ENCODE results near the gene COL5A1.

COL5A1 gene

GRCh38 chr9:134834957-134835419, 193.4 kb downstream of the COL5A1 start:
- Mint-ChIP-seq H3K36me3 (no peaks in the 10 kb centered on the region), H3K4me3 (no peak overlapping the region), H3K27me3 (no peaks in the 10 kb centered on the region), H3K27ac (no peak overlapping the region), H3K9me3 (ENCODE audit: low read depth) (no peaks in the 10 kb centered on the region), H3K4me1 (ENCODE audit: low read depth) (no peaks in the 10 kb centered on the region)

- H3K36me3 Mint-ChIP-seq: no peaks in the 10 kb centered on the region
- H3K27me3 Mint-ChIP-seq: no peaks in the 10 kb centered on the region
- H3K4me3 Mint-ChIP-seq: no peak overlapping the region
These were observed 193.8 kb downstream of the COL5A1 start for GRCh38 chr9:134835448-134835847.

GRCh38 chr9:134835987-134836386, 194.4 kb downstream of the COL5A1 start:
- Mint-ChIP-seq H3K27me3 (no peaks in the 10 kb centered on the region), H3K9me3 (ENCODE audit: low read depth) (no peaks in the 10 kb centered on the region), H3K36me3 (no peaks in the 10 kb centered on the region), H3K4me3 (no peak overlapping the region), H3K27ac (no peak overlapping the region), H3K4me1 (ENCODE audit: low read depth) (no peaks in the 10 kb centered on the region)

More at GRCh38 chr9:134835448-134835847, 193.8 kb downstream of the COL5A1 start:
- Mint-ChIP-seq H3K9me3 (ENCODE audit: low read depth) (no peaks in the 10 kb centered on the region), H3K4me1 (ENCODE audit: low read depth) (no peaks in the 10 kb centered on the region), H3K27ac (no peak overlapping the region)

- Mint-ChIP-seq H3K27me3 (no peaks in the 10 kb centered on the region), H3K27ac (no peak overlapping the region), H3K9me3 (ENCODE audit: low read depth) (no peaks in the 10 kb centered on the region), H3K4me1 (ENCODE audit: low read depth) (no peaks in the 10 kb centered on the region), H3K4me3 (no peak overlapping the region), H3K36me3 (no peaks in the 10 kb centered on the region)
These were observed 194.9 kb downstream of the COL5A1 start for GRCh38 chr9:134836406-134836970.

- H3K4me3 Mint-ChIP-seq: no peak overlapping the region
- H3K27me3 Mint-ChIP-seq: no peaks in the 10 kb centered on the region
These were observed 195.9 kb downstream of the COL5A1 start for GRCh38 chr9:134837529-134837928.

GRCh38 chr9:134838651-134839454, 197.2 kb downstream of the COL5A1 start:
- no peak overlapping the region for H3K27ac Mint-ChIP-seq
- H3K36me3 Mint-ChIP-seq: no peaks in the 10 kb centered on the region
- no peaks in the 10 kb centered on the region for H3K27me3 Mint-ChIP-seq
- H3K9me3 Mint-ChIP-seq (ENCODE audit: low read depth): no peaks in the 10 kb centered on the region
- H3K4me3 Mint-ChIP-seq: no peak overlapping the region
- no peaks in the 10 kb centered on the region for H3K4me1 Mint-ChIP-seq (ENCODE audit: low read depth)

More at GRCh38 chr9:134837529-134837928, 195.9 kb downstream of the COL5A1 start:
- Mint-ChIP-seq H3K27ac (no peak overlapping the region), H3K4me1 (ENCODE audit: low read depth) (no peaks in the 10 kb centered on the region), H3K36me3 (no peaks in the 10 kb centered on the region), H3K9me3 (ENCODE audit: low read depth) (no peaks in the 10 kb centered on the region)

- H3K27ac Mint-ChIP-seq: no peak overlapping the region
These were observed 198.0 kb downstream of the COL5A1 start for GRCh38 chr9:134839455-134840125.

GRCh38 chr9:134840511-134840910, 198.9 kb downstream of the COL5A1 start:
- Mint-ChIP-seq H3K36me3 (no peaks in the 10 kb centered on the region), H3K4me3 (no peak overlapping the region), H3K27me3 (no peaks in the 10 kb centered on the region), H3K4me1 (ENCODE audit: low read depth) (no peaks in the 10 kb centered on the region), H3K9me3 (ENCODE audit: low read depth) (no peaks in the 10 kb centered on the region), H3K27ac (no peak overlapping the region)

More at GRCh38 chr9:134839455-134840125, 198.0 kb downstream of the COL5A1 start:
- Mint-ChIP-seq H3K27me3 (no peaks in the 10 kb centered on the region), H3K4me1 (ENCODE audit: low read depth) (no peaks in the 10 kb centered on the region), H3K9me3 (ENCODE audit: low read depth) (no peaks in the 10 kb centered on the region), H3K4me3 (no peak overlapping the region), H3K36me3 (no peaks in the 10 kb centered on the region)

GRCh38 chr9:134841180-134841904, 199.7 kb downstream of the COL5A1 start:
- no peaks in the 10 kb centered on the region for H3K36me3 Mint-ChIP-seq
- H3K9me3 Mint-ChIP-seq (ENCODE audit: low read depth): no peaks in the 10 kb centered on the region
- no peak overlapping the region for H3K4me3 Mint-ChIP-seq
- no peaks in the 10 kb centered on the region for H3K4me1 Mint-ChIP-seq (ENCODE audit: low read depth)
- H3K27ac Mint-ChIP-seq: no peak overlapping the region
- no peaks in the 10 kb centered on the region for H3K27me3 Mint-ChIP-seq

- Mint-ChIP-seq H3K27me3 (no peaks in the 10 kb centered on the region), H3K27ac (no peak overlapping the region), H3K4me1 (ENCODE audit: low read depth) (no peaks in the 10 kb centered on the region)
These were observed 200.7 kb downstream of the COL5A1 start for GRCh38 chr9:134842321-134842720.

GRCh38 chr9:134843740-134844139, 202.1 kb downstream of the COL5A1 start:
- Mint-ChIP-seq H3K9me3 (ENCODE audit: low read depth) (no peaks in the 10 kb centered on the region), H3K27ac (no peak overlapping the region), H3K27me3 (no peaks in the 10 kb centered on the region), H3K4me3 (no peak overlapping the region), H3K4me1 (ENCODE audit: low read depth) (no peaks in the 10 kb centered on the region), H3K36me3 (no peaks in the 10 kb centered on the region)

More at GRCh38 chr9:134842321-134842720, 200.7 kb downstream of the COL5A1 start:
- H3K9me3 Mint-ChIP-seq (ENCODE audit: low read depth): no peaks in the 10 kb centered on the region
- no peaks in the 10 kb centered on the region for H3K36me3 Mint-ChIP-seq
- no peak overlapping the region for H3K4me3 Mint-ChIP-seq

- Mint-ChIP-seq H3K4me3 (no peak overlapping the region), H3K27me3 (no peaks in the 10 kb centered on the region), H3K36me3 (no peaks in the 10 kb centered on the region), H3K27ac (no peak overlapping the region), H3K4me1 (ENCODE audit: low read depth) (no peaks in the 10 kb centered on the region), H3K9me3 (ENCODE audit: low read depth) (no peaks in the 10 kb centered on the region)
These were observed 203.2 kb downstream of the COL5A1 start for GRCh38 chr9:134844821-134845220.

- H3K27ac Mint-ChIP-seq: no peak overlapping the region
- H3K4me3 Mint-ChIP-seq: no peak overlapping the region
- H3K4me1 Mint-ChIP-seq (ENCODE audit: low read depth): no peaks in the 10 kb centered on the region
- no peaks in the 10 kb centered on the region for H3K27me3 Mint-ChIP-seq
- no peaks in the 10 kb centered on the region for H3K36me3 Mint-ChIP-seq
- no peaks in the 10 kb centered on the region for H3K9me3 Mint-ChIP-seq (ENCODE audit: low read depth)
These were observed 204.6 kb downstream of the COL5A1 start for GRCh38 chr9:134846187-134846586.

- H3K4me3 Mint-ChIP-seq: no peak overlapping the region
- H3K27ac Mint-ChIP-seq: no peak overlapping the region
- no peaks in the 10 kb centered on the region for H3K4me1 Mint-ChIP-seq (ENCODE audit: low read depth)
- H3K27me3 Mint-ChIP-seq: no peaks in the 10 kb centered on the region
- no peaks in the 10 kb centered on the region for H3K9me3 Mint-ChIP-seq (ENCODE audit: low read depth)
- no peaks in the 10 kb centered on the region for H3K36me3 Mint-ChIP-seq
These were observed 205.1 kb downstream of the COL5A1 start for GRCh38 chr9:134846699-134847098.

GRCh38 chr9:134847138-134847537, 205.5 kb downstream of the COL5A1 start:
- Mint-ChIP-seq H3K9me3 (ENCODE audit: low read depth) (no peaks in the 10 kb centered on the region), H3K4me3 (no peak overlapping the region), H3K27ac (no peak overlapping the region)

More at GRCh38 chr9:134847138-134847537, 205.5 kb downstream of the COL5A1 start:
- Mint-ChIP-seq H3K4me1 (ENCODE audit: low read depth) (no peaks in the 10 kb centered on the region), H3K27me3 (no peaks in the 10 kb centered on the region), H3K36me3 (no peaks in the 10 kb centered on the region)

All from activated naive CD8-positive, alpha-beta T cell (primary cell).